Motor neuron (in vitro differentiated cells): ENCODE results near the gene KRTAP3-3. TPM values are rescaled to one million over a fixed set of nuclear protein-coding genes. Genes with fewer than 3 reads are reported as not detected.

Source experiments
- ATAC-seq, 8 experiments: fragments of 200-7000 bp; cut with Tn5 transposase; replicated peaks in 6 of 8; 2 replicates each; pipeline ENCODE4 v1.8.0; 2021; ENCODE audit warnings: mild to moderate bottlenecking in 8 of 8, moderate library complexity in 8 of 8
- H3K27ac ChIP-seq, 2 donors: fragments of 250-450 bp; sonication (Bioruptor Pico); 2 replicates each; pipeline ENCODE4 v1.9.0; 2021; ENCODE audit warnings: antibody characterized with exemption in 2 of 2, mild to moderate bottlenecking in 2 of 2, moderate library complexity in 1 of 2
- H3K4me1 ChIP-seq, 2 donors: fragments of 250-450 bp; sonication (Bioruptor Pico); replicated peaks in 1 of 2; 2 replicates each; pipeline ENCODE4 v1.6.1; 2021; ENCODE audit warnings: antibody characterized with exemption in 2 of 2, mild to moderate bottlenecking in 2 of 2, moderate library complexity in 1 of 2
- H3K4me3 ChIP-seq, 5 donors: fragments of 250-450 bp; sonication (Bioruptor Pico); 2 replicates each; pipeline ENCODE4 v1.9.0; 2021; ENCODE audit warnings: antibody characterized with exemption in 5 of 5, mild to moderate bottlenecking in 5 of 5, moderate library complexity in 4 of 5
- WGBS, 10 experiments: fragments of 450-650 bp; shearing (Covaris generic); methylation state at CpG; one replicate each; pipeline ENCODE4 v1.0.0; 2022; 5-methylcytosine and 5-hydroxymethylcytosine counted together
- in situ Hi-C, 9 experiments: fragments of 400-800 bp; cut with MboI; loops; one replicate each; pipeline ENCODE4 v1.15.0; 2021; ENCODE audit warnings: low sequenced_read_pairs in 9 of 9, low pct_unique_long_range_greater_than_20kb in 2 of 9; ENCODE audit not compliant: unreplicated experiment in 9 of 9
- total RNA-seq, 8 experiments: library from RNA; unstranded; fragments of 300-600 nt; gene quantifications; 2 replicates each; pipeline versions ENCODE4 v1.2.3 to v1.2.4, GENCODE V29; 2022

KRTAP3-3 gene
- total RNA-seq, 8 experiments from 2014 or later, result 0.33 to 0.47 TPM; not detected in 6

DNA sequence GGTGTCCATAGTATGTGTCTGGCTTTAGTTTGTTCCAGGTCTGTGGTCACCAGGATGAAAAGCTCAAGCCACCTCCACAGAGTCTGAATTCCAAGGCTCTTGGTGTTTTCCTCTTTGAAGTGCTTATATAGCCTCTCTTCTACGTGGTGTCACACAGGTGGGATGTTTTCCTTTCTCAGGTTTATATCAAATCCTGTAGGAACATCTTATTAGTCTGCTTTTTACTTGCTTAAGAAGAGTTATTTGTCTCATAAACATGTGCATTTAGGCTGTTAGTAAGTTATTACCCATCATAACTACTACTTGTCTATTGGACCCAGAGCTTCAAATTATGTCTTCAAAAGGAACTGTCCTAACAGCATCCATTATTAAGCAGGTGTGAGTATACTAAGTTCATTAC is 27.1 kb downstream of the KRTAP3-3 start, which contains the start of gene KRT39:
Gene KRT39 (minus strand): TSS at position 101 of the 400 bp plus-strand sequence. CDS start 92 bp downstream, at position 9.
- no peak for ATAC-seq
- WGBS, 10 experiments, result 20 to 100% (median 55%) methylated on average over 1 of the region's 1 CpG; no CpG with 5 or more reads in 6 of the 10 experiments
- Histone ChIP-seq H3K27ac (no peak within 1 kb of the TSS), H3K4me3 (no peak within 1 kb of the TSS), H3K4me1 (no peaks in the 10 kb centered on the region)
- in situ Hi-C loops, result no loop called here

DNA sequence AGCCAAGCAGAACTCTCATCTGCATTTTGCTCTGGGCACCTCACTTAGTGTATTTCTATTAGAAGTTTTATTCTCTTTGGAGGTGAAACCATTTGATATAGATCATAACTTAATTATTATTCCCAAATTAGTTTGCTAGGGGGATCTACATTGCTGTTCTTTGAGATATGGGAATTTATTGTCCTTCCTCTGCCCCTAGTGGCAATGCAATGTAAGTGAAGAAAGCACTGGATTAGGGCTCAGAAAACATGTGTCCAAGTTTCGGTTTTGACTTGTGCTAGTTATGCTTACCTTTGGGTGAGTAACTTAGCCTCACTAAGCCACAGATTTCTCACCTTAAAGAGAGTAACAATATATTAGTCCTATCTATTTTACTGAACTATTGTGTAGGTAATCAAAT is 30.1 kb downstream of the KRTAP3-3 start:
- peak in 3 of 8 experiments; percentile 22 to 59 (median 32) for ATAC-seq
- in situ Hi-C loops, result no loop called here
- no peaks in the 10 kb centered on the region for H3K4me1 ChIP-seq
- H3K4me3 ChIP-seq, result no peak overlapping the region
- WGBS, 10 experiments, result 20 to 100% (median 100%) methylated on average over 1 of the region's 1 CpG; no CpG with 5 or more reads in 3 of the 10 experiments
- H3K27ac ChIP-seq, result no peak overlapping the region

- H3K27ac ChIP-seq, result no peak overlapping the region
- no peak overlapping the region for H3K4me3 ChIP-seq
- in situ Hi-C loops, result no loop called here
- WGBS, 10 experiments, result 20 to 100% (median 83%) methylated on average over 1 to 4 of the region's 4 CpGs; no CpG with 5 or more reads in 1 of the 10 experiments
- H3K4me1 ChIP-seq, result peaks cover 7 to 10% of the 10 kb centered on the region in 2 donors
- no peak for ATAC-seq
Observed at GRCh38 chr17:40962059-40962561, 31.9 kb downstream of the KRTAP3-3 start.

GRCh38 chr17:40961591-40961990 is 32.4 kb downstream of the KRTAP3-3 start:
- Histone ChIP-seq H3K4me3 (no peak overlapping the region), H3K4me1 (peaks cover 12 to 15% of the 10 kb centered on the region in 2 donors), H3K27ac (no peak overlapping the region)
- ATAC-seq, result no peak
- in situ Hi-C loops, result no loop called here
- WGBS, 10 experiments, result 10 to 83% (median 69%) methylated on average over 1 of the region's 1 CpG; no CpG with 5 or more reads in 2 of the 10 experiments

DNA sequence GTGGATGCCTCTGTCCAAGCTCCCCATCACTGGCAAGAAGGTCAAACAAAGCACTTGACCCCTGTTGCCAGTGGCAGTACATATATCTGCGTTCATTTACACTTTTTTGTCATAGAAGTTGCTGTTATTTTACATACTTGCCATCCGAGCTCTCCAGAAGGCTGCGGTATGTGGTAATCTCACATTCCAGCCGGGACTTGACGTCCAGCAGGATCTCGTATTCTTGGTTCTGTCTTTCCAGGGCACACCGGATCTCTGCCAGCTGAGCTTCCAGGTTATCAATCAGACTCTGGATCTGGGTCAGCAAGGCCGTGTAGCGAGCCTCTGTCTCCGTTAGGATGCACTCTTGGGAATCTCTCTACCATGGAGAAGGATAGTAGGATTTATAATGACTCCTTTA is 33.8 kb downstream of the KRTAP3-3 start:
- no peak overlapping the region for H3K27ac ChIP-seq
- ATAC-seq, result no peak
- H3K4me3 ChIP-seq, result no peak overlapping the region
- 45 to 100% (median 85%) methylated on average over 1 to 10 of the region's 10 CpGs for WGBS, 10 experiments
- H3K4me1 ChIP-seq, result peaks cover 15 to 18% of the 10 kb centered on the region in 2 donors
- in situ Hi-C loops, result no loop called here

DNA sequence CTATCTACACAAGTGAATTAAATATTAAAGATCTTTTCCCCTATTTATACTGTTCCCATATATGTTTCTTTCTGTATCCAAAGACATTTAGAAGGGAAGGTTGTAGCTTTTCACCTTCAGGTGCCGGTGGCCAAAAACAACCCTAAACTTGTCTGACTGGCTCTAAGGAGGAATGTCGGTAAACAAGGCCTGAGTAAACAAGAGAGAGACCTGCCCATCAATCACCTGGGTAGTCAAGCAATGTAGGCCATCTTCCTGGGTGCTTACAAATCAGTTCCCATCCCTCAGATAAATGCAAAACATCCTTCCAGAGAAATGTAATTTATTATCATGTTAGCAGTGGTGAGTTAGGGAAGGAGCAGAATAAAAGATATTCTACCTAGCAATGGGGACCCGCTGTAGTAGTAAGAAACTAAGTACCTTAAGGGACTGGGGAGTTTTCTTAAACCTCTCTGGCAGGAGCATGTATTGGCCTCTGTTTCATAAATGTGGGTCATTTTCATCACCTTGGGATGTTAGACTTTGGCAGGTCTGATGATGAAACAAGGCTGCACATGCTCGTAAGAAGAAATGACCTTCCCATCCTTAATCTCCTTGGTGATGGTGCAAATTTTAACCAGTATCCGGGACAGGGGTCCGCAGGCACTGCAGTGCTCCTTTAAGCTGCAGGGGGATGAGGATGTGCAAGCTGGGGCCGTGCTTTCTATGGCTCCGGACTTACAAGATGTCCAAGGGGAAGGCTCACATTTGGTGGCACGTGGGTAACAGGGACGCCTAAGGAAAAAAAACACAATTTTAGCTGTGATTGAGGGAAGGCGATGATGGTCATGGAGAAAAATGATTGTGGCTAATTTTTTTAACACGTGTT is 35.6 kb downstream of the KRTAP3-3 start:
- no peak for ATAC-seq
- 66 to 100% (median 80%) methylated on average over 1 to 12 of the region's 12 CpGs; no CpG with 5 or more reads in 1 of the 10 experiments for WGBS, 10 experiments
- no peak overlapping the region for H3K4me3 ChIP-seq
- in situ Hi-C loops, result no loop called here
- H3K27ac ChIP-seq, result no peak overlapping the region
- peaks cover 15 to 18% of the 10 kb centered on the region in 2 donors for H3K4me1 ChIP-seq

GRCh38 chr17:40956401-40957254 is 37.3 kb downstream of the KRTAP3-3 start:
- peak; percentile 49 to 91 (median 66) for ATAC-seq
- Histone ChIP-seq H3K4me1 (peaks cover 15 to 18% of the 10 kb centered on the region in 2 donors), H3K27ac (no peak overlapping the region), H3K4me3 (no peak overlapping the region)
- in situ Hi-C loops, result no loop called here
- 41 to 89% (median 63%) methylated on average over 1 to 8 of the region's 8 CpGs for WGBS, 10 experiments

DNA sequence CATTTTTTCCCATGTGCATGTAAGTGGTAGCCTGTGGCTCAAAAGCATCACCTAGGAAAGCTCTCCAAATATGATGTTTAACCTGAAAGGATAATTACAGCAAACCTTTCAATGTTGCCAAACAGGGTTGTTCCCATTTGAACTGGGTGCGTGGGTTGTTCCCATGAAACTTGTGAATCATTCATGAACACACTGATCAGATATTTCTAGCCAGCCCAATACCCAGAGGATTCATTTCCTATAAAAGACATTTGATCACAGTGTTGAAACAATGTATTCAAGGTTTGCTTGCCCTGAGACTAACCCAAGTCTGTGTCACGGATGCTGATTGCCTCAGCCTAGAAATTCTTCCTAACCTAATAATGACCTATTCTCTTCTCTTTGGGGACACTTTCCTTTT is 40.1 kb downstream of the KRTAP3-3 start:
- no peak overlapping the region for H3K4me3 ChIP-seq
- H3K4me1 ChIP-seq, result peaks cover 20 to 25% of the 10 kb centered on the region in 2 donors
- in situ Hi-C loops, result no loop called here
- peak in 2 of 8 experiments; percentile 9 to 47 for ATAC-seq
- H3K27ac ChIP-seq, result no peak overlapping the region
- 0 to 100% (median 85%) methylated on average over 1 to 2 of the region's 2 CpGs for WGBS, 10 experiments

DNA sequence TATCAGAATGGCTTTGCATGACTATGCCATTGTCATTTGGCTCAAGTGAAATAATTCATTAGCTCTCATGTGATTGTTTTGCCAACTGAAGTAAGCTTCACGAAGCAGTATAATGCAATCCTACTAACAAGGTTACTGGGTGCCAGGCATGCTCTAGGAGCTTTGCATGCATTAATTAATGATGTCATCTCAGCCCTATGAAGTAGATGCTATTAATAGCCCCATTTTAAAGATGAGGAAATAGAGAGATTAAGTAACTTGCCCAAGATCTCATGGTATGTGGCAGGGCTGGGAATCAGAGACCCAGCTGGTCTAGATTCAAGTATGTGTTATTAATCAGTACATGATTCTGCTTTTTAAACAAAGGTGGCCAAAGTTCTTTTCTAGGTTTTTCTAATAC is 41.3 kb downstream of the KRTAP3-3 start:
- Histone ChIP-seq H3K4me3 (no peak overlapping the region), H3K4me1 (peaks cover 18 to 19% of the 10 kb centered on the region in 2 donors), H3K27ac (no peak overlapping the region)
- 0 to 73% (median 37%) methylated on average over 1 of the region's 1 CpG; no CpG with 5 or more reads in 2 of the 10 experiments for WGBS, 10 experiments
- in situ Hi-C loops, result no loop called here
- ATAC-seq, result peak; percentile 33 to 84 (median 64)

GRCh38 chr17:40952154-40952553 is 41.8 kb downstream of the KRTAP3-3 start:
- WGBS, 10 experiments, result 65 to 100% (median 93%) methylated on average over 1 to 2 of the region's 2 CpGs; no CpG with 5 or more reads in 1 of the 10 experiments
- in situ Hi-C loops, result no loop called here
- Histone ChIP-seq H3K27ac (no peak overlapping the region), H3K4me3 (no peak overlapping the region), H3K4me1 (peaks cover 14 to 16% of the 10 kb centered on the region in 2 donors)
- ATAC-seq, result no peak

- peaks cover 5 to 8% of the 10 kb centered on the region in 2 donors for H3K4me1 ChIP-seq
- WGBS, 10 experiments, result 80 to 100% (median 100%) methylated on average over 1 to 2 of the region's 2 CpGs; no CpG with 5 or more reads in 3 of the 10 experiments
- ATAC-seq, result no peak
- no peak overlapping the region for H3K4me3 ChIP-seq
- in situ Hi-C loops, result no loop called here
- H3K27ac ChIP-seq, result no peak overlapping the region
Observed at GRCh38 chr17:40951011-40951622, 42.8 kb downstream of the KRTAP3-3 start.

- Histone ChIP-seq H3K27ac (no peak overlapping the region), H3K4me1 (peaks cover 5 to 8% of the 10 kb centered on the region in 2 donors), H3K4me3 (no peak overlapping the region)
- ATAC-seq, result no peak
- WGBS, 10 experiments, result 52 to 100% (median 71%) methylated on average over 2 to 7 of the region's 7 CpGs
- in situ Hi-C loops, result no loop called here
Observed at GRCh38 chr17:40950176-40950575, 43.8 kb downstream of the KRTAP3-3 start.
